ENCODE data around the gene PSRC1.

PSRC1 gene

DNA sequence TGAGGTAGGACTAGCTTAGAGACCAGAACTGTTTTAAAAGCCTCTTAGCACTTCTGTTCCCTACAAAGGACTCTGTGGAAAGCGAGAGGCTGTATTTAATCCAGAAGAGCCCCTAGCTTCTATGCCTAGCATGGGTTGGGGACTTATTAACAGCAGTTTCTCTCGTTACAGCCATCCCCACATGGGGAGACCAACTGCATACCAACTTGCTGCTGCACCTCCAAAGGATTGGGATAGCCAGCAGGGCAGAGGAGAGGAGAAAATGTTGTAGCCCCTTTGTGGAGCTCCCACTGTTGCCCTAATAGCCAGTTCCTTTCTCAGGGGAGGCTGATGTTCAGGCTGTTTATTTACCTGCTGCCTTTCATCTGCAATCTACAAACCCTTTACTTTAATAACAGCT, 44.6 kb downstream of the PSRC1 start:
- no peaks in the 10 kb centered on the region for H3K9me3 ChIP-seq (ENCODE audit: insufficient read depth, low read depth, low read length)
- peaks cover 50% of the 10 kb centered on the region for H3K36me3 ChIP-seq (ENCODE audit: insufficient read depth, low read depth, low read length)
- H3K27me3 ChIP-seq (ENCODE audit: insufficient read depth, low read length): no peaks in the 10 kb centered on the region
- H3K4me1 ChIP-seq (ENCODE audit: insufficient read depth, low read length): peaks cover 37% of the 10 kb centered on the region; the same call in 1 of the 2 replicates
- no peak overlapping the region for H3K27ac ChIP-seq (ENCODE audit: low read length)
- no peak overlapping the region for H3K4me3 ChIP-seq (ENCODE audit: low read length)
- no peak overlapping the region; the same call in 1 of the 2 replicates for H3K9ac ChIP-seq (ENCODE audit: low read depth, low read length)

DNA sequence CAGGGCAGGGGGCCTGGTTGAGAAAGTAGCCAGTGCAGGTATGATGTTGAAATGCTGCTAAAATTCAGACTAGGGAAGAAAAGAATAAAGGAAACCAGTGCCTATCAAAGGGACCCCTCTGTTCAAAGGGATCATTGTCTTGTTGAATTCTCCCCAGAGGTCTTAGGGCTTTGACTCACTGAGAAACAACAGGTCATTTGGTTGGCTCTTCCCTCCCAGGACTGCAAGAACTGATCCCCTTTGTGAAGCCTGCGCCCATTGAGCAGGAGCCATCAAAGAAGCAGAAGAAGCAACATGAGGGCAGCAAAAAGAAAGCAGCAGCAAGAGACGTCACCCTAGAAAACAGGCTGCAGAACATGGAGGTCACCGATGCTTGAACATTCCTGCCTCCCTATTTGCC, 45.4 kb downstream of the PSRC1 start:
- Histone ChIP-seq H3K9me3 (ENCODE audit: insufficient read depth, low read depth, low read length) (no peaks in the 10 kb centered on the region), H3K4me1 (ENCODE audit: insufficient read depth, low read length) (peaks cover 37% of the 10 kb centered on the region; the same call in 1 of the 2 replicates), H3K27ac (ENCODE audit: low read length) (no peak overlapping the region), H3K9ac (ENCODE audit: low read depth, low read length) (no peak overlapping the region), H3K27me3 (ENCODE audit: insufficient read depth, low read length) (no peaks in the 10 kb centered on the region), H3K4me3 (ENCODE audit: low read length) (no peak overlapping the region), H3K36me3 (ENCODE audit: insufficient read depth, low read depth, low read length) (peaks cover 59% of the 10 kb centered on the region)

DNA sequence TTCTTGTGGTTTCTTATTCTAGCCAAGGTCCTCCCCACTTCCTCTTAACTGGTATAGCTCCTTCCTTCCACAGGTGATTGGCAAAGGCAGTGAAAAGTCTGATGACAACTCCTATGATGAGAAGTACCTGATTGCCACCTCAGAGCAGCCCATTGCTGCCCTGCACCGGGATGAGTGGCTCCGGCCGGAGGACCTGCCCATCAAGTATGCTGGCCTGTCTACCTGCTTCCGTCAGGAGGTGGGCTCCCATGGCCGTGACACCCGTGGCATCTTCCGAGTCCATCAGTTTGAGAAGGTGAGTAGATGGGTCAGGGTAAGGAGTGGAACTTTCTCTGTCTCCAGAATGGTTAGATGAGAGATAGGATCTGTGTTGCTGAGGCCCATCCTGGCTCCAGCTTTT, 47.8 kb downstream of the PSRC1 start:
- Histone ChIP-seq H3K9me3 (ENCODE audit: insufficient read depth, low read depth, low read length) (no peaks in the 10 kb centered on the region), H3K9ac (ENCODE audit: low read depth, low read length) (no peak overlapping the region), H3K36me3 (ENCODE audit: insufficient read depth, low read depth, low read length) (peaks cover 75% of the 10 kb centered on the region), H3K4me1 (ENCODE audit: insufficient read depth, low read length) (peaks cover 39% of the 10 kb centered on the region; the same call in 1 of the 2 replicates), H3K4me3 (ENCODE audit: low read length) (no peak overlapping the region), H3K27ac (ENCODE audit: low read length) (no peak overlapping the region), H3K27me3 (ENCODE audit: insufficient read depth, low read length) (no peaks in the 10 kb centered on the region)

DNA sequence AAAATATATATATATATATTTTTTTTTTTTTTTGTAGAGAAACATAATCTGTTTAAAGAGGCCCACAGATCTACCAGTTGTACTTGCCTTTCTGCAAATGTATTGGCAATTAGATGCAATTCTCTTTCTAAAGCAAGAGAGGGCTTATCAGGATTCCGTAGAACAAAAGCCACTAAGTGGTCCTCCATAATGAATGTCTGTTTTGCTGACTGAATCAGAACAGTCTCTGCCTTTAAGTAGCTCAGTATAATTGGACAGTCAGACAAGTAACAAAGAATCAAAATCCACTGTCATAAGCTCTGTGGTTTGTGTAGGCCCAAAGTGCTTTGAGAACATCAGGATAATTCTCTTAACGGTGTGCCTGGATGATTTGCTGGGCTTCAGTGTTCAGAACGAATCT, 51.9 kb downstream of the PSRC1 start:
- Histone ChIP-seq H3K9me3 (ENCODE audit: insufficient read depth, low read depth, low read length) (no peaks in the 10 kb centered on the region), H3K36me3 (ENCODE audit: insufficient read depth, low read depth, low read length) (peaks cover 55% of the 10 kb centered on the region), H3K9ac (ENCODE audit: low read depth, low read length) (no peak overlapping the region), H3K4me3 (ENCODE audit: low read length) (no peak overlapping the region), H3K27ac (ENCODE audit: low read length) (peak overlapping the region; percentile 59), H3K27me3 (ENCODE audit: insufficient read depth, low read length) (no peaks in the 10 kb centered on the region), H3K4me1 (ENCODE audit: insufficient read depth, low read length) (peaks cover 27% of the 10 kb centered on the region)

Data from iPS-20b (cell line).